HepG2 (cell line): Measurements from ENCODE around the gene SOX9. TPM values are rescaled to one million over a fixed set of nuclear protein-coding genes. Genes with fewer than 3 reads are reported as not detected.

ENCODE experiments used
- DNMT1 ChIP-seq: sonication (generic); formaldehyde crosslinking; IDR thresholded peaks from 2 replicates; pipeline ENCODE4 v1.5.1; 2020; ENCODE audit warnings: mild to moderate bottlenecking, missing genetic modification reagents
- FOXJ3 ChIP-seq: sonication (generic); formaldehyde crosslinking; IDR thresholded peaks from 2 replicates; pipeline ENCODE4 v1.4.0; 2020; ENCODE audit warnings: missing genetic modification reagents, mild to moderate bottlenecking, borderline replicate concordance
- HNF4A ChIP-seq: sonication (generic); formaldehyde crosslinking; IDR thresholded peaks from 2 replicates; pipeline ENCODE4 v1.4.0; 2020; ENCODE audit warnings: missing genetic modification reagents
- JUNB ChIP-seq: sonication (generic); formaldehyde crosslinking; IDR thresholded peaks from 2 replicates; pipeline ENCODE4 v1.8.0; 2022; ENCODE audit warnings: missing genetic modification reagents, mild to moderate bottlenecking, borderline replicate concordance
- MLLT10 ChIP-seq: sonication (generic); formaldehyde crosslinking; IDR thresholded peaks from 2 replicates; pipeline ENCODE4 v1.4.0; 2020; ENCODE audit warnings: missing genetic modification reagents
- RNF2 ChIP-seq: fragments of 450-650 bp; conservative IDR thresholded peaks from 2 replicates; pipeline ENCODE4 v1.6.1; 2016; ENCODE audit warnings: low read depth
- ZNF337 ChIP-seq: sonication (generic); formaldehyde crosslinking; IDR thresholded peaks from 2 replicates; pipeline ENCODE4 v1.5.1; 2020; ENCODE audit warnings: missing genetic modification reagents, low read depth, mild to moderate bottlenecking, borderline replicate concordance
- ZNF781 ChIP-seq: sonication (generic); formaldehyde crosslinking; IDR thresholded peaks from 2 replicates; pipeline ENCODE4 v1.5.1; 2020; ENCODE audit warnings: borderline replicate concordance, mild to moderate bottlenecking, missing genetic modification reagents; ENCODE audit errors: not compliant biosample characterization
- polyA plus RNA-seq, 8 experiments: library from polyadenylated mRNA; depleted of rRNA in 3 of 8; stranded (reverse) in 7 of 8; unstranded in 1 of 8; fragments of >200 nt; fragmentation: Illumina TruSeq in 4 of 8; extraction: Trizol in 4 of 8; gene quantifications; 2 replicates each; pipeline versions ENCODE4 v1.2.1 to v1.2.3, GENCODE V29; 2011 to 2016; ENCODE audit warnings: low read depth in 4 of 8, missing spikeins in 1 of 8, mixed read lengths in 1 of 8; ENCODE audit not compliant: insufficient read depth in 1 of 8
- total RNA-seq, 5 experiments: library from RNA; depleted of rRNA; stranded (reverse); fragments of >200 nt; fragmentation: Illumina TruSeq; extraction: Trizol; gene quantifications; 2 replicates each; pipeline ENCODE4 v1.2.3, GENCODE V29; 2016; ENCODE audit warnings: low read depth in 1 of 5
- TF ChIP-seq, protein P1 (sequence below): sonication (generic); formaldehyde crosslinking; IDR thresholded peaks from 2 replicates; pipeline ENCODE4 v1.4.0; 2020; ENCODE audit warnings: missing genetic modification reagents, mild to moderate bottlenecking, borderline replicate concordance
- TF ChIP-seq, protein P2 (sequence below): sonication (generic); formaldehyde crosslinking; IDR thresholded peaks from 2 replicates; pipeline ENCODE4 v1.4.0; 2020; ENCODE audit warnings: missing genetic modification reagents
- TF ChIP-seq, protein P3 (sequence below): IDR thresholded peaks from 2 replicates; pipeline ENCODE4 v1.6.1; 2016; ENCODE audit warnings: missing biosample characterization, missing genetic modification reagents, low read depth
- TF ChIP-seq, protein P4 (sequence below): sonication (generic); formaldehyde crosslinking; IDR thresholded peaks from 2 replicates; pipeline ENCODE4 v1.5.0; 2020; ENCODE audit warnings: missing genetic modification reagents
- TF ChIP-seq, protein P5 (sequence below): sonication (generic); formaldehyde crosslinking; IDR thresholded peaks from 2 replicates; pipeline ENCODE4 v1.4.0; 2020; ENCODE audit warnings: mild to moderate bottlenecking, missing genetic modification reagents, borderline replicate concordance
- TF ChIP-seq, protein P6 (sequence below): sonication (generic); formaldehyde crosslinking; IDR thresholded peaks from 2 replicates; pipeline ENCODE4 v1.4.0; 2020; ENCODE audit warnings: missing genetic modification reagents

The SOX9 gene
- total and polyA plus RNA-seq, 2 of the 13 experiments (the other 11 are each of a cell fraction or from before 2014, with no cell fraction given), result 16.1 to 27.6 TPM

DNA sequence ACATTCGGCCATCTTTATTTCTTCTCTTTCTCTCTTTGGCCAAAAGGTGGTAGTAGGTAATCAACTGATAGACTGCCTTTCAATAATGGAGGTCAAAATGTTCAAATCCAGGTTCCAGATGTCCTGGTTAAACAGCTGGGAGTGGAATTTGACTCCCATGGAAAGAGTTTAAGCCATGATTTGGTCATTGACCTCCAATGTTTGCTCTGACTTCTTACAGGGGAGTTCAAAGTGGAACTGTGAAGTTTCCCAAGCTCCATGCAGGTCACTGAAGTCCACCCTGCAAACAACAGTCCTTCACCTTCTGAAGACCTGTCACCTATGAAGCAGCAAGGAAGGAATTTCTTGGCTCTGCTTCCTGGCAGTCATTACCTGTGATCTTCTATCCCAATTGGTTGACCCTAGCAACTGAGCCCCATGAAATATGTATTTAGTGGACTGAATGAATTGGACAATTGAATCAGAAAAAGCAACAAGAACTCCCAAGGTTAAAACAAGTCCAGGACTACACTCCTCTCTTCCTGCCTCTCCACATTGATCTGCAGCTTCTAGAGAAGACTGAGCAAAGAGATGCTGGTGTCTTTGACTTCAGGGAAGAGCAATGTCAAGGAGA, 28.0 kb upstream of the SOX9 start (continued):
- TF ChIP-seq, protein P1, sequence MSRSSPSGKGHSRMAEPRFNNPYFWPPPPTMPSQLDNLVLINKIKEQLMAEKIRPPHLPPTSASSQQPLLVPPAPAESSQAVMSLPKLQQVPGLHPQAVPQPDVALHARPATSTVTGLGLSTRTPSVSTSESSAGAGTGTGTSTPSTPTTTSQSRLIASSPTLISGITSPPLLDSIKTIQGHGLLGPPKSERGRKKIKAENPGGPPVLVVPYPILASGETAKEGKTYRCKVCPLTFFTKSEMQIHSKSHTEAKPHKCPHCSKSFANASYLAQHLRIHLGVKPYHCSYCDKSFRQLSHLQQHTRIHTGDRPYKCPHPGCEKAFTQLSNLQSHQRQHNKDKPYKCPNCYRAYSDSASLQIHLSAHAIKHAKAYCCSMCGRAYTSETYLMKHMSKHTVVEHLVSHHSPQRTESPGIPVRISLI, result peak; percentile 48; the same call in 1 of the 2 replicates
- TF ChIP-seq, protein P2, sequence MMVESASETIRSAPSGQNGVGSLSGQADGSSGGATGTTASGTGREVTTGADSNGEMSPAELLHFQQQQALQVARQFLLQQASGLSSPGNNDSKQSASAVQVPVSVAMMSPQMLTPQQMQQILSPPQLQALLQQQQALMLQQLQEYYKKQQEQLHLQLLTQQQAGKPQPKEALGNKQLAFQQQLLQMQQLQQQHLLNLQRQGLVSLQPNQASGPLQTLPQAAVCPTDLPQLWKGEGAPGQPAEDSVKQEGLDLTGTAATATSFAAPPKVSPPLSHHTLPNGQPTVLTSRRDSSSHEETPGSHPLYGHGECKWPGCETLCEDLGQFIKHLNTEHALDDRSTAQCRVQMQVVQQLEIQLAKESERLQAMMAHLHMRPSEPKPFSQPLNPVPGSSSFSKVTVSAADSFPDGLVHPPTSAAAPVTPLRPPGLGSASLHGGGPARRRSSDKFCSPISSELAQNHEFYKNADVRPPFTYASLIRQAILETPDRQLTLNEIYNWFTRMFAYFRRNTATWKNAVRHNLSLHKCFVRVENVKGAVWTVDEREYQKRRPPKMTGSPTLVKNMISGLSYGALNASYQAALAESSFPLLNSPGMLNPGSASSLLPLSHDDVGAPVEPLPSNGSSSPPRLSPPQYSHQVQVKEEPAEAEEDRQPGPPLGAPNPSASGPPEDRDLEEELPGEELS (CRISPR knock-in tag), result peak; percentile 84
- TF ChIP-seq DNMT1 (CRISPR knock-in tag), result no peak
- TF ChIP-seq, protein P3, sequence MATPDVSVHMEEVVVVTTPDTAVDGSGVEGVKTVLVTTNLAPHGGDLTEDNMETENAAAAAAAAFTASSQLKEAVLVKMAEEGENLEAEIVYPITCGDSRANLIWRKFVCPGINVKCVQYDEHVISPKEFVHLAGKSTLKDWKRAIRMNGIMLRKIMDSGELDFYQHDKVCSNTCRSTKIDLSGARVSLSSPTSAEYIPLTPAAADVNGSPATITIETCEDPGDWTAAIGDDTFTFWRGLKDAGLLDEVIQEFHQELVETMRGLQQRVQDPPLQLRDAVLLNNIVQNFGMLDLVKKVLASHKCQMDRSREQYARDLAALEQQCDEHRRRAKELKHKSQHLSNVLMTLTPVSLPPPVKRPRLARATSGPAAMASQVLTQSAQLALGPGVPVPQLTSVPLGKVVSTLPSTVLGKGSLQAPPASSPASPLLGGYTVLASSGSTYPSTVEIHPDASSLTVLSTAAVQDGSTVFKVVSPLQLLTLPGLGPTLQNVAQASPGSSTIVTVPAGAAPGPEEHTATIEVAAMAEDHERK (CRISPR knock-in tag), result 0 out of 2 replicates have a peak, but pooled peaks have one; percentile 35
- peak; percentile 97; the same call in 1 of the 2 replicates for TF ChIP-seq FOXJ3
- no peak for TF ChIP-seq ZNF337 (CRISPR knock-in tag)
- TF ChIP-seq HNF4A (CRISPR knock-in tag), result peak; percentile 100
- TF ChIP-seq, protein P4, sequence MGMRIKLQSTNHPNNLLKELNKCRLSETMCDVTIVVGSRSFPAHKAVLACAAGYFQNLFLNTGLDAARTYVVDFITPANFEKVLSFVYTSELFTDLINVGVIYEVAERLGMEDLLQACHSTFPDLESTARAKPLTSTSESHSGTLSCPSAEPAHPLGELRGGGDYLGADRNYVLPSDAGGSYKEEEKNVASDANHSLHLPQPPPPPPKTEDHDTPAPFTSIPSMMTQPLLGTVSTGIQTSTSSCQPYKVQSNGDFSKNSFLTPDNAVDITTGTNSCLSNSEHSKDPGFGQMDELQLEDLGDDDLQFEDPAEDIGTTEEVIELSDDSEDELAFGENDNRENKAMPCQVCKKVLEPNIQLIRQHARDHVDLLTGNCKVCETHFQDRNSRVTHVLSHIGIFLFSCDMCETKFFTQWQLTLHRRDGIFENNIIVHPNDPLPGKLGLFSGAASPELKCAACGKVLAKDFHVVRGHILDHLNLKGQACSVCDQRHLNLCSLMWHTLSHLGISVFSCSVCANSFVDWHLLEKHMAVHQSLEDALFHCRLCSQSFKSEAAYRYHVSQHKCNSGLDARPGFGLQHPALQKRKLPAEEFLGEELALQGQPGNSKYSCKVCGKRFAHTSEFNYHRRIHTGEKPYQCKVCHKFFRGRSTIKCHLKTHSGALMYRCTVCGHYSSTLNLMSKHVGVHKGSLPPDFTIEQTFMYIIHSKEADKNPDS (CRISPR knock-in tag), result peak; percentile 64; the same call in 1 of the 2 replicates
- no peak for TF ChIP-seq JUNB (CRISPR knock-in tag)
- TF ChIP-seq, protein P5, sequence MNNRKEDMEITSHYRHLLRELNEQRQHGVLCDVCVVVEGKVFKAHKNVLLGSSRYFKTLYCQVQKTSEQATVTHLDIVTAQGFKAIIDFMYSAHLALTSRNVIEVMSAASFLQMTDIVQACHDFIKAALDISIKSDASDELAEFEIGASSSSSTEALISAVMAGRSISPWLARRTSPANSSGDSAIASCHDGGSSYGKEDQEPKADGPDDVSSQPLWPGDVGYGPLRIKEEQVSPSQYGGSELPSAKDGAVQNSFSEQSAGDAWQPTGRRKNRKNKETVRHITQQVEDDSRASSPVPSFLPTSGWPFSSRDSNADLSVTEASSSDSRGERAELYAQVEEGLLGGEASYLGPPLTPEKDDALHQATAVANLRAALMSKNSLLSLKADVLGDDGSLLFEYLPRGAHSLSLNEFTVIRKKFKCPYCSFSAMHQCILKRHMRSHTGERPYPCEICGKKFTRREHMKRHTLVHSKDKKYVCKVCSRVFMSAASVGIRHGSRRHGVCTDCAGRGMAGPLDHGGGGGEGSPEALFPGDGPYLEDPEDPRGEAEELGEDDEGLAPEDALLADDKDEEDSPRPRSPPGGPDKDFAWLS (CRISPR knock-in tag), result no peak
- no peak for TF ChIP-seq RNF2
- TF ChIP-seq ZNF781 (CRISPR knock-in tag), result no peak
- TF ChIP-seq, protein P6, sequence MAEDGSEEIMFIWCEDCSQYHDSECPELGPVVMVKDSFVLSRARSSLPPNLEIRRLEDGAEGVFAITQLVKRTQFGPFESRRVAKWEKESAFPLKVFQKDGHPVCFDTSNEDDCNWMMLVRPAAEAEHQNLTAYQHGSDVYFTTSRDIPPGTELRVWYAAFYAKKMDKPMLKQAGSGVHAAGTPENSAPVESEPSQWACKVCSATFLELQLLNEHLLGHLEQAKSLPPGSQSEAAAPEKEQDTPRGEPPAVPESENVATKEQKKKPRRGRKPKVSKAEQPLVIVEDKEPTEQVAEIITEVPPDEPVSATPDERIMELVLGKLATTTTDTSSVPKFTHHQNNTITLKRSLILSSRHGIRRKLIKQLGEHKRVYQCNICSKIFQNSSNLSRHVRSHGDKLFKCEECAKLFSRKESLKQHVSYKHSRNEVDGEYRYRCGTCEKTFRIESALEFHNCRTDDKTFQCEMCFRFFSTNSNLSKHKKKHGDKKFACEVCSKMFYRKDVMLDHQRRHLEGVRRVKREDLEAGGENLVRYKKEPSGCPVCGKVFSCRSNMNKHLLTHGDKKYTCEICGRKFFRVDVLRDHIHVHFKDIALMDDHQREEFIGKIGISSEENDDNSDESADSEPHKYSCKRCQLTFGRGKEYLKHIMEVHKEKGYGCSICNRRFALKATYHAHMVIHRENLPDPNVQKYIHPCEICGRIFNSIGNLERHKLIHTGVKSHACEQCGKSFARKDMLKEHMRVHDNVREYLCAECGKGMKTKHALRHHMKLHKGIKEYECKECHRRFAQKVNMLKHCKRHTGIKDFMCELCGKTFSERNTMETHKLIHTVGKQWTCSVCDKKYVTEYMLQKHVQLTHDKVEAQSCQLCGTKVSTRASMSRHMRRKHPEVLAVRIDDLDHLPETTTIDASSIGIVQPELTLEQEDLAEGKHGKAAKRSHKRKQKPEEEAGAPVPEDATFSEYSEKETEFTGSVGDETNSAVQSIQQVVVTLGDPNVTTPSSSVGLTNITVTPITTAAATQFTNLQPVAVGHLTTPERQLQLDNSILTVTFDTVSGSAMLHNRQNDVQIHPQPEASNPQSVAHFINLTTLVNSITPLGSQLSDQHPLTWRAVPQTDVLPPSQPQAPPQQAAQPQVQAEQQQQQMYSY (CRISPR knock-in tag), result peak; percentile 56; the same call in 1 of the 2 replicates
- TF ChIP-seq MLLT10 (CRISPR knock-in tag), result no peak
